ENCODE results near the gene CCDC160.
"Not testable (repeated sequence)": the region's sequence is repeated elsewhere in the genome, so short reads cannot be mapped to it uniquely, and the experiment has no call there.

The CCDC160 gene

DNA sequence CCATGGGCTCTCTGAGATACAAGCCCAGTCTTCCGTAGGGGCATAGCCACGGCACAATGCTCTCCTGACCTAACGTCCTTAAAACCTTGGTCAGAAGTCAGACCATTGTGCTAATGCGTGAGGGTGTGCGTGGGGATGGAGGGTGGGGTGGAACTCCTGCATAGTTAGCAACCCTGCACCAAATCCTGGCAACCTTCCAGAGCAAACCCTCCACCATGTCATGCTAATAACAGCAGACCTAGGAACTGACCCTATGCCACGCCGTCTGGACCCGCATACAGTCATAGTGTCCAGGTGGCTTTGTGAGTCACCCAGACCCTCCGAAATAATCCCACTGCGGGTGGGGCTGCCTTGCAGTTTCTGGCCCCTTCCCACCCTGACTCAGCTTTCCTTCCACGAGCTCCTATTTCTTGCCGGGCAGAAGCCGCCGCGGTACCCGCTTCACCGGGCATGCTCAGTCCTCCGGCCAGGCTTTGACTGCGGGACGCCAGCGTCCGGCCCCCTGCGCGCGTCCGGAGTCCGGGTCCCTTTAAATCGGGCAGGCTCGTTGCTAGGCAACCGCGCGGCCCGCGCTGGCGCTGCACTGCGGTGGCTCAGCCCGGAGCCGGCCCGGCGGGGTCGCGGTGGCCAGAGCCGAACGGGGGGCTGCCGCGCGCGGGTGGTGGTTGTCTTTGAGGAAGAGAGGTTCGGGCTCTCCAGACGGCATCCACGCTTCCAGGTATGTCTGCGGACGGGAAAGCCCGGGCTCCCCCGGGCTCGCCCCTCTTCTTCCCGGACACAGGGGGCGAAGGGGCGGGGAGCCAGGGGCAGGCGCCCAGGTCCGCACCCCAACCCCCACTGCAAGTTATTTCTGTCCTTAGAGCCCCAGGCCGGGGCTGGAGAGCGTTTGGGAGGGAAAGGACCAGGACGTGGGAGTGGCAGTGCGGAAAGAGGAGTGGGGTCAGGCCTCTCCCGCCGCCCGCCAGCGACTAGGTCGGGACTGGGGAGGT lies at the start of gene CCDC160:
CCDC160 (plus strand) TSS at position 557 of the 989 bp plus-strand sequence. CDS start 7,619 bp downstream, outside the sequence.
- no peak for DNase-seq

DNA sequence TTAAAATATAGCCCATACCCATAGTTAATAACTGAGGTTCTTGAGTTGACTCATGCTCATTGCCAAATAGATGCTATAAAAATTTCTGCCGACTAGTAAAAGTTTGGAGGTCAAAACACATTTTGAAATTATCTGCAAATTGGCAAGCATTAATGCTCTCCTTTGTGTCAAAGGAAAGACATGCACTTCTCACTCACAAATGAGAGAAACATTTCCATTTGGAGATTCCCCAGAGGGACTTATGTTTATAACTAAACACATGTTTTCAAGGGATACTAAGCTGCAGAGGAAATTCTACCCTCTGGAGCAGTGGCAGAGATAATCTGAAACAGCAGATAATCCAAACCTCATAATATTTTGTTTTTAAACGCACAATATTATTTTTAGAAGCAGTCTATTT lies 45.7 kb upstream of the CCDC160 start:
- no peak for DNase-seq

DNA sequence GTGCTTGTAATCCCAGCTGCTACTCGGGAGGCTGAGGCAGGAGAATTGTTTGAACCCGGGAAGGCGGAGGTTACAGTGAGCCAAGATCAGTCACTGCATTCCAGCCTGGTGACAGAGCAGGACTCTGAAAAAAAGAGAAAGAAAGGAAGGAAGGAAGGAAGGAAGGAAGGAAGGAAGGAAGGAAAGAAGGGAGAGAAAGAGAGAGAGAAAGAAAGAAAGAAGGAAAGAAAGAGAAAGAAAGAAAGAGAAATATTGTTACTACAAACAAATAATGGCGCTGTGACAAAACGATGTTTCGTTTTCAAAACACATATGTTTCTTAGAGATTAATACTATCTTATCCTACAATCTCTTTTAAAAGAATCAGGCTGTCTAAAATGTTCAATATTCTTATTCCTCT lies 42.1 kb upstream of the CCDC160 start:
- DNase-seq, result no peak

DNA sequence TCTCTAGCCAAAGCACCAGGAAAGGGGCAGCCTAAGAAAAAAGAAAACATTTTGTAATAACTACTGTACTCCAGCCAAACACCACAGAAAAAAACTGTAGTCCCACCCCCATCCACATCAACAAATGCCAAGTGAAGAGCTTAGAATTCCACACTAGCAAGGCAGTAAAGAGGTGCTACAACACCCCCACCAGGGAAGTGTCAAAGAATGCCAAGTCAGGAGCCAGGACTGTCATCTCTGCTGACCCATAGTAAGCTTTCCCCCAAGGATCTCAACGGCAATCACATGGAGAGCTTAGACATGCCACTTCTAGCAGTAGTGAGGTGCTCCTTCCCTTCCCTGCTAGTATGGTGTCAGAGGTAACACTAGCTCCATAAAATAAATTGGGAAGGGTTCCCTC lies 34.4 kb upstream of the CCDC160 start:
- no peak for DNase-seq

DNA sequence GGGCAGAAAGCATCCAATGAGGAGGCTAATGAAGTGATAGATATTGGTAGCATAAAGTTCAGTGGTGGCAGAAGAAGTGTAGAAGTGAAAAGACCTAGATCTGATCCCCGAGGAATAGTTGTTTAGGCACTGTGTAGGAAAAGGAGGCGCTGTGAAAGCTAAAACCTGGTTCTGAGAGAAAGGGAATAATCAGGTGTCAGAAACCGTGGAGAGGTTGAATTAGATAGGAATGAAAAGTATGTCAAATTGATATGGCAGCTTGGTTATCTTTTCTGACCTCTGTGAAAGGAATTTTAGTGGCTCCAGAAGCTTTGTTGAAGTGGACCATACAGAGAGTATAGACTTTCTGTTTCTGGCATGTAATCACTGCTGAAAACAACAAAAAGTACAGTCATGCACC lies 30.8 kb upstream of the CCDC160 start:
- no peak for DNase-seq

DNA sequence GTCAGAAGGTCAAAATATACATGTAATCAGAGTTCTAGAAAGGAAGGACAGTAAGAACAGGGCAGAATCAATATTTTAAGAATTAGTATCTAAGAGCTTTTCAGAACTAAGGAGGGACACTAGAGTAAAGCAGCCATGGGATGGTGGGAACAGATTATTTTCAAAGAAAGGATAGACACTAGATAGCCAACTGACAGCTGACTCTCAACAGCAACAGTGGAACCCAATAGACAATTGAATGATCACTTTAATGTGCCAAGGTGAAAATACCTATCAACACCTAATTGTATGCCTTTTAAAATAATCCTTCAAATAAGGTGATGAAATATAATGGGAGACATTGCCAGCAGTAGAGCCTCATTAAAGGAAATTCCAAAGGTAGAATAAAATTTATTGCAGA lies 26.5 kb upstream of the CCDC160 start:
- no peak for DNase-seq

DNA sequence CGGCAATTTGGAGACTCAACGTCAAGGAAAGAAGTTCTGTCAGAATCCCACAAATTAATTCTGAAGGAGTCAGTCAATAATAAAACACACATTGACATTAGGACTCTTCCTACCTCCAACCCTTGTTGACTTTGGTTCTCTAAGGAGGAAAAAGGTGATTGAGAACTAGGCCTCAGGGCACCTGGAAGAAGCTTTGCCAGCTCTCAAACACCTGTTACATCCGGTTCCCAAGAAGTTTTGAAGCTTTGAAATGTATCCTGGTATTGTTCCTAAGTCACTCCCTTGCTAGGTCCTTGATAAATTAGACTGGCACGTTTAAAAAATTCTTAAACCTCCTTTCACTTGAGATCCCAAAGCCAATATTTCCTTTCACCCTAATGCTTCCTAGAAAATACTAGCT lies 1.7 kb upstream of the CCDC160 start:
- no peak for DNase-seq

DNA sequence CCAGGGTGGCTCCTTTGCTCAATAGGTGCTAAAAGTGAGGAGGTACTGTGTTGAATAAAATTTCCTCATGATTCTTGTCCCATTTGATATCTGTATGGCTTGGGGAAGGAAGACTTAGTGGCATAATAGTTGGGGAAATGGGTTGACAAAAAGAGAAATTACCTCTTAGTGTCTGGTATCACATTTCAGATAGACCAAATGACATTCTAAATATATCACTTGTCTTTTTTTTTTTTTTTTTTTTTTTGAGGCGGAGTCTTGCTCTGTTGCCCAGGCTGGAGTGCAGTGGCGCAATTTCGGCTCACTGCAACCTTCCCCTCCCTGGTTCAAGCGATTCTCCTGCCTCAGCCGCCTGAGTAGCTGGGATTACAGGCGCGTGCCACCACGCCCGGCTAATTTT lies 1.2 kb downstream of the CCDC160 start:
- DNase-seq, result not testable (repeated sequence)

DNA sequence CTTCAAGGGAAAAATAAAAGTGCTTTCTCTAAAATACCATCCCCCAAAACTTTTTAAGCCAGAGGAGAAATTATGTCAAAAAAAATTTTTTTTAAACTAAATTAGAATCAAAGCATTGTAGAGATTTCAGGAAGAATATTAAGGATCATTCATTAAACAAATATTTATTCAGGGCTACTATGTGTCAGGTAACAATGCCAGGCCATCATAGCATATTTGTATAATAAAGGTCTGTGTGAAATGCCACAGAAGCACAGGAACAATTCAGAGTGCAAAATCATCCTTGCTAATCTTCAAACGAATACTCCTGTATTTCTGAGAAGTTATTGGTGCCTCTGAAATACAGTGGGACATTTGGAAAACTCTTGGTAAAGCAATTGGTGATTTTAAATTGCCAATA lies 2.0 kb downstream of the CCDC160 start:
- DNase-seq, result no peak

DNA sequence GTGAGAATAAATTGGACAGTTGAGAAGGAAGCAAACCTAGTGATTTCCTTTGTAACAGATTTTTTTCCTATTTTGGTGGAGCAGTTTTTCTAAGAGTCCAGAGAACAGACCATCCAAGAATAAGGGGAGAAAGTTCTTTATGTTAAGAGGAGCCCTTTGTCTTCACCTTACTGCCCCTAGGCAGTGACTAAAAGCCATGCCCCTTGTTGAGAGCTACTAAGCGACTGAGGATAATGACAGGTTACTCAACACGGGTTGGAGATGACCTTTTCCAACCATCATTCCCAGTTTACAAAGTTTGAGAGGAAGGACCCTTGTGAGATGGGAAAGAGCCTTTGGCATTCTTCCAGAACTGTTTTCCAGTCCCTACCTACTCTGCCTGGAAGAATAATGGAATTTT lies 3.2 kb downstream of the CCDC160 start:
- no peak for DNase-seq

DNA sequence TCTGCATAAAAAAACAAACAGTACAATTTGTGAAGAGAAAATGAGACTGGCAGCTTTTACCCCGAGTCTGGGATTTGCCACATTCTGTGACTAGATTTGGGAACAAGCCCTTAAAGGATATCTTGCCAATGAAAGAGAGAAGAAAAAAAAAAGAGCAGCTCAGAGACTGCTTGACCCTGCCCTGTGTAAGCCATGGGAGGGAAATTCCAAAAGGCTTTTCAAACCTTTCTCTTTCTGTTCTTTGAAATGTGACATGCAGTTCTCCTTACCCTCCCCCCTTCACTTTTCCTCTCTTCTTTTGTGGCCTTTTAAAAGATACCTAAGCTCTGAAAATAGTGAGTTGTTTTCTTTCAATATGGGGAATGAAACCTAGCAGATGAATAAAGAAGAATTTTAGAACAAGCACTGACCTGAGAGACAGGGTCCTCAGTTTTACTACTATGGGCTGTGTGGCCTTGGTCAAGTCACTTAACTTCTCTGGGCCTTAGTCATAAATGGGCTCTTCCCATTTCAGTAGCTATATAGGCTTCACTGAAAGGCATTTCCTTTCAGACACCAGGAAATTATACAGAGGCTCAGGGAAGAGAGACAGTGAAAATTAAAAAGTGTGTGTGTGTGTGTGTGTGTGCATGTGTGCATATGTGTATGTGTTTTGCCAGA lies 5.1 kb downstream of the CCDC160 start:
- no peak for DNase-seq

DNA sequence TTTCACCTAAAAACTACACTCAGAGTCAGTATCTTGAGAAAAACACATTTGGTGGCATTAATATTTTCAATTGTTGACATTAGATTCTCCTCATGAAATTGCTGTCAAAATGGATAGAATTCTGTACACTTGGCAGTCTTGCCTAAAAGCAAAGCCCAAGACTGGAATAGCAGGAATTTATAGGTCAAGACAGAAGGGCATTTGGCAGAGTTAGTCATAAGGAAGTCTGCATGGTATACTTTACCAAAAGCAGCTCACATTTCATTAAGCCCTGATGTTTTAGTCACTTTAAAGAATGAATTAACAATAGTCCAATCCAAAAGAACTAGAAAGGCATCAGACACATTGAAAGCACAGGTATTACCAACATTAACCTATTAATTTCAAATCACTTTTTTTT lies 7.1 kb downstream of the CCDC160 start:
- DNase-seq, result no peak

DNA sequence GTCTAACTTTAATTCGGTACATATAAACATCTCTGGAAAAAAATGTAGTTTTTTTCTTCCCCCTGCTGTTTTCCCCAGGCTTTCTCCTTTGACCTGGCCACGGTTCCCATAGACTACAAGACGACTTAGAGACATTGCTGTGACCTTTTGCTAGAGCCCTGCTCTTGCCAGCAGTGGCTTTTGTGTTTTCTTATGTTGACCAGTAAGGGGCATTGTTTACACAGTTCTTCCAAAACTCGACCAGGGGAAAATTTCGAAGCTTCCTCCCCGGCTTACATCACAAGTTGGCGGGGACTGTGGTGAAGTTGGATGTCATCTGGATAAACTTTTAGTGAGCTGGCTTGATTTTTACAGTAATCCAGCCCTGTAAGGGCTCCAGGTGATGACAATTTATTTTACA lies 9.3 kb downstream of the CCDC160 start:
- no peak for DNase-seq

DNA sequence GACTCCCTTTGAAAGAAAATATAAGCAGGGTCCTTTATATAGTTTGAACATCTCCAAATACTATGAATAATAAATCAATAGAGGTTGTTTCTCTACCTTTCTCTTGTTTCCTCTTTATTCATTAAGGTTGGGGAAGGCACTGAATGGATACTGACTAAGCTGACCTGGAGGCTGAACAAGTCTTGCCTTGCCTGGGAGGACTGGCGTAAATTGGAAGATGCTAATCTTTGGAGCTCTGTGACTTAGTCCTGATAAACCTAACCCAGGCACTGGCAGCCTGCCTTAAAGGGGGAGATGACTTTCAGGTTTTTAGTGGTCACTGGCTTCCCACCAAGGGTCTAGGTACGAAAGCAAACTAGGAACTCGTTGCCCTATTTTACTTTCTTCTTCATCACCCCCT lies 10.5 kb downstream of the CCDC160 start:
- DNase-seq, result no peak

DNA sequence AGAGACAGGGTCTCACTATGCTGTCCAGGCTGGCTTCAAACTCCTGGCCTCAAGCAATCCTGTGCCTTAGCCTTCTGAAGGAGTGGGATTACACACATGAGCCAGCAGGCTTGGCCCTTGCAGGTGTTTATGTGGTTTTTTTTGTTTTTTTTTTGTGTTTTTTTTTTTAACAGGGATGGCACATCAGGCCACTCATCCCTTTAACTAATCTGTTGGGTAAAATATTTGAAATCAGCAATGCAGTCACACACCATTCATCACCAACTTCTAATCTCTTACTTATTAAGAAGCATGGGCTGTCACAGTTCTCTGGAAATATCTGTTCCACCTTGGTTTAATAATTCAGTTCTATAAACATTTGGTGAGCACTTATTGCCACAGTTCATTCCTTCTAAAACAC lies 12.3 kb downstream of the CCDC160 start:
- no peak for DNase-seq

DNA sequence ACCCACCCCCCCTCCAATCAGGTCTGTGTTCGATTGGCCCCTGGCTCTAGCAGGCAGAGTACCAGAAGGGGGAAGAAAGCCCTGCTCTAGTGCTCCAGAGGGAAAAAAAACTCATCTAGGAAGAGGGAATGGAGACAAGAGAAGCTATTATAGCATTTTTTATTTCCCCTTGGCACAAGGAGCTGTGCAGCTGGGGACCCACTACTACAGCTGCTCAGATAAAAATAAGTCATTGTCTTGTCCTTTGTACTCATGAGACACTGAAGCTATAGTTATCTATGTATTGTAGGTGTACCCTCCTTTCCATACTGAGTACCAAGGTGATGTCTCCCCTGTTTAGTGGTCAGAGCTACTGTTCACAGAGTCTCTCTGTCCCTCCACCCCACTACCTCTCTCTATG lies 14.3 kb downstream of the CCDC160 start:
- DNase-seq, result no peak

DNA sequence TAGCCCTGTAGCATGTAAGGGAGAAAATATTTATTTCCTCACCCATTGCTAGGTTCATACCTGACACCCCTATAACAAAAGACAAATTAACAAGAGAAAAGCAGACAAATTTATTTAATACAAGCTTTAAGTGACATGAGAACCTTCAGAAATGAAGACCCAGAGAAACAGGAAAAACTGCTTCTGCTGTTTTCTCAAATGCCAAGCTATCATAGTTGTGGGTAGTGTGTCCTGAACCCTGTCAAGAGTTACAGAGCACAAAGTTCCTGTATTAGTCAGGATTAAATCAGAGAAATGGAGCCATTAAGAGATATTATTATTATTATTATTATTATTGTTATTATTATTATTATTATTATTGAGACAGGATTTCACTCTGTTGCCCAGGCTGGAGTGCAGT lies 17.5 kb downstream of the CCDC160 start:
- DNase-seq, result no peak

DNA sequence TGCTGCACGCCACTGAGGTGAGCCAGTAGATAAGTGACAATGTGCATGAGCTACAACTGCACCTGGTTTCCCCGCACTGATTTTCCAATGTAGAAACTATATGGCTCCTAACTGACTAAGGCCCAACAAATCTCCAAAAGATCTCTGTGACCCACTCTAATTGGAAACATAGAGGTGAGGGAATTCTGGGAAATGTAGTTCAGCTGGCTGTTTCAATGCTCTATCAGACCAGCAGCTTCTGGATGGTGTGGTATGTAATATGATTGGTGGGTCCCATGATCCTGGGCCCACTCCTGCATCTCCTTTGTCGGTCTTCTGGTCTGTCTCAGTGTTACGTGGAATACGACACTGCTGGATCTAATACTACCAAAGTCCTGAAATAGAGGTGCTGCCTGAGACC lies 18.6 kb downstream of the CCDC160 start:
- no peak for DNase-seq

DNA sequence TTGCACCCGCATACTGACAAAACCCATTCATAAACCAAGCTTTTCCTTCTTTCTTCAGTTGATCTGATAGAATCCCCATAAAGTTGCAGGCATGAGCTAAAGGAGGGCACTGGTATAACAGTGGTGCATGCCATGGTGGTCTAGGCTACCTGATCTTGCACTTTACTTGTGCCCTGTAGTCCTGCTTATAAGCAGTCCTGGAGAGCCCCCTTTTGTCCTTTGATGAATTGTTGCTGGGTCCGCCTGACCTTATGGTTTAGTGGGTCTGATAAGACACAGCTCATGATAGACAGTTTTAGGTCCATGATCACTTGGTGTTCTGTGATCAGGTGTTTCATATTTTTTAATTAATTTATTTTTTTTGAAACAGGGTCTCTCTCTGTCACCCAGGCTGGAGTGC lies 19.7 kb downstream of the CCDC160 start:
- no peak for DNase-seq

DNA sequence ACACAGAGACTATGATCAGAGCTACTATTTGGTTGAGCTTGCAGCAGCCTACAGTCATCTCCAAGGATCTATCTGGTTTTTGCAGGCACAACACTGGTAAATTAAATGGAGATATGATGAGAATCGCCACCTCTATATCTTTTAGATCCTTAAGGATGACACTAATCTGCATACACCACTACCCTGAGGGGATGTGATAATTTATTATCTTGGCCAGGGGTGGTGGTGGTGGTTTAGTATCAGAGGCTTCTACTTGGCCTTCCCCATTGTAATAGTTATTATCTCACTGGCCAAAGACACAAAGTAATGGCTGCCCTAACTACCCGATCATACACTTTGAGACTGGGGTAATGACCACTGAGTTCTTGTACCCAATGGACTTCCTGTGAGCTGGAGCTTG lies 21.2 kb downstream of the CCDC160 start:
- no peak for DNase-seq

DNA sequence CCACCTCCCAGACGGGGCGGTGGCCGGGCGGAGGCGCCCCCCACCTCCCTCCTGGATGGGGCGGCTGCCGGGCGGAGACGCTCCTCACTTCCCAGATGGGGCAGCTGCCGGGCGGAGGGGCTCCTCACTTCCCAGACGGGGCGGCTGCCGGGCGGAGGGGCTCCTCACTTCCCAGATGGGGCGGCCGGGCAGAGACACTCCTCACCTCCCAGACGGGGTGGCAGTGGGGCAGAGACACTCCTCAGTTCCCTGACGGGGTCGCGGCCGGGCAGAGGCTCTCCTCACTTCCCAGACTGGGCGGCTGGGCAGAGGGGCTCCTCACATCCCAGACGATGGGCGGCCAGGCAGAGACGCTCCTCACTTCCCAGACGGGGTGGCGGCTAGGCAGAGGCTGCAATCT lies 49.0 kb downstream of the CCDC160 start:
- DNase-seq, result not testable (repeated sequence)

DNA sequence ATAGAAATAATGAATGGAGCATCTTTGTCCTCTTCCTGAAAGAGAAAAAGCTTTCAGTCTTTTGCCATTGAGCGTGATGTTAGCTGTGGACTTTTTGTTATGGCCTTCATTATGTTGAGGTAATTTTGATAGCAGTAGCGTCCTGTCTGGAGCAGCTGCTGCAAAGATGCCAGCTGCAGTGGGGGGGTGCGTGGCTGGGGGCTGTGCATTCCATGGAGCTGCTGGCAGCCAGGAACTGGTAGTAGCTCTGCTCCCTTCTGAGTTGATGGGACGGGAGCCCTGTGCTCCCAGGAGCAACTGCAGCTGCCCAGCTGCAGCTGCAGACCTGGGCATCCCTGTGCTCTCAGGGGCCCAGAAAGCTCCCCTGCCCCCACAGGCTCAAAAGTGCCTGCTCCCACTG lies 50.4 kb downstream of the CCDC160 start:
- DNase-seq, result no peak

DNA sequence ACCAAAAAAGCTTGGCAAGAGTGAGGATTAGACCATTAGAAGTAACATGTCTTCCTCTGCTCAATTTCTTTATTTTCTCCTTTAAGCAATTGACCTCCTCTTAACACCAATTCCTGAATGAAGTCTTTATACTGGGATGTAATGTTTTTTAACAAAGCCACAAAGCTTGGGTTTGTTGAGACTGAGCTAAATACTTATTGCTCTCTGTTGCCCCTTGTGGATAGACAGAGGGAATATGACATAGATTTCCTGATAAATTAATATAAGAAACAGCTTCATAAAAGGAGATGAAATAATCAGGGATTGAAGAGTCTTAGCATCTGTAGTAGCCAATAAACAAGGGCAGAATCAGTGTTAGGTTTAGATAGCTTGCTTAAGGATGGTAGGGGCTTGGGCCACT lies 57.6 kb downstream of the CCDC160 start:
- no peak for DNase-seq
